Esophagus squamous epithelium (tissue), 5 donors: ENCODE measurements around the gene NTPCR. TPM values are rescaled to one million over a fixed set of nuclear protein-coding genes. Genes with fewer than 3 reads are reported as not detected.

Experiments
- DNase-seq: peaks from one replicate; lab custom pipeline; 2025; lab: John Stamatoyannopoulos, UW
- H3K27ac ChIP-seq, 4 donors: fragments of 200-600 bp; sonication (generic); one replicate each; pipeline ENCODE4 v1.5.1; 2016 to 2019; ENCODE audit warnings: mild to moderate bottlenecking in 1 of 4
- H3K27me3 ChIP-seq, 4 donors: fragments of 200-600 bp; sonication (generic); 1 replicate in 3 of 4; 2 replicates in 1 of 4; pipeline versions ENCODE4 v1.5.1 to v1.6.0; 2017 to 2021; ENCODE audit warnings: antibody characterized with exemption in 1 of 4
- H3K36me3 ChIP-seq, 3 donors: fragments of 200-600 bp; sonication (generic); one replicate each; pipeline ENCODE4 v1.5.1; 2016 to 2019
- H3K4me1 ChIP-seq, 3 donors: fragments of 200-600 bp; sonication (generic); one replicate each; pipeline ENCODE4 v1.5.1; 2017 to 2019
- H3K4me3 ChIP-seq, 4 donors: fragments of 200-600 bp; sonication (generic); 1 replicate in 3 of 4; 2 replicates in 1 of 4; pipeline ENCODE4 v1.5.1; 2016 to 2019; ENCODE audit warnings: mild to moderate bottlenecking in 2 of 4, moderate library complexity in 1 of 4
- H3K9me3 ChIP-seq, 3 donors: fragments of 200-600 bp; sonication (generic); one replicate each; pipeline ENCODE4 v1.5.1; 2016 to 2019
- CTCF ChIP-seq, 6 experiments: fragments of 450-650 bp in 4 of 6; fragments of 200-600 bp in 2 of 6; sonication (generic) in 2 of 6; IDR thresholded peaks; one replicate each; pipeline ENCODE4 v1.5.1; 2016 to 2019; ENCODE audit warnings: antibody characterized with exemption in 6 of 6, mild to moderate bottlenecking in 4 of 6, moderate library complexity in 4 of 6
- POLR2A ChIP-seq, 4 donors: fragments of 450-650 bp; IDR thresholded peaks; one replicate each; pipeline ENCODE4 v1.6.1; 2017; ENCODE audit warnings: antibody characterized with exemption in 4 of 4, mild to moderate bottlenecking in 4 of 4, moderate library complexity in 3 of 4
- WGBS, 2 donors: methylation state at CpG; one replicate each; pipeline ENCODE4 v1.1.5; 2018; 5-methylcytosine and 5-hydroxymethylcytosine counted together
- intact Hi-C: fragments of 100-400 bp; cut with DNase I; formaldehyde crosslinking; loops from one replicate; pipeline ENCODE4 v1.15.0; 2022
- total RNA-seq, 4 donors: library from RNA; depleted of rRNA; stranded (reverse); fragments of >200 nt; gene quantifications; one replicate each; pipeline ENCODE4 v1.1.0, GENCODE V29; 2016
- donor health status: DM: yes; HTN: yes; CAD: no.

NTPCR gene
- total RNA-seq, 4 donors from 2014 or later = 19.9 to 35.8 (median 23.4) TPM

- H3K36me3 ChIP-seq = no peaks in the 10 kb centered on the region
- no peak for TF ChIP-seq POLR2A (IDR thresholded peaks at IDR 0.05)
- no peak for TF ChIP-seq CTCF (IDR thresholded peaks at IDR 0.05)
- no peak overlapping the region for H3K4me3 ChIP-seq
- intact Hi-C loops = no loop called here
- H3K9me3 ChIP-seq = no peaks in the 10 kb centered on the region
- H3K27ac ChIP-seq = no peak overlapping the region
- H3K27me3 ChIP-seq = peaks cover 0 to 16% (median 0%) of the 10 kb centered on the region in 4 donors
- WGBS, 2 donors = 27 to 37% methylated on average over 8 of the region's 8 CpGs
- DNase-seq = no peak
- no peaks in the 10 kb centered on the region for H3K4me1 ChIP-seq
Measured at GRCh38 chr1:232937741-232938375, 12.6 kb upstream of the NTPCR start.

GRCh38 chr1:232938926-232939325 is 11.5 kb upstream of the NTPCR start:
- H3K9me3 ChIP-seq = no peaks in the 10 kb centered on the region
- H3K36me3 ChIP-seq = no peaks in the 10 kb centered on the region
- intact Hi-C loops = no loop called here
- TF ChIP-seq CTCF (IDR thresholded peaks at IDR 0.05) (no peak), POLR2A (IDR thresholded peaks at IDR 0.05) (no peak)
- no peak overlapping the region for H3K4me3 ChIP-seq
- no peak for DNase-seq
- no peak overlapping the region for H3K27ac ChIP-seq
- no peaks in the 10 kb centered on the region for H3K4me1 ChIP-seq
- WGBS, 2 donors = 94 to 100% methylated on average over 2 of the region's 11 CpGs
- H3K27me3 ChIP-seq = peaks cover 0 to 16% (median 0%) of the 10 kb centered on the region in 4 donors

- Histone ChIP-seq H3K27me3 (peaks cover 0 to 16% (median 0%) of the 10 kb centered on the region in 4 donors), H3K27ac (no peak overlapping the region), H3K9me3 (no peaks in the 10 kb centered on the region), H3K4me1 (no peaks in the 10 kb centered on the region), H3K36me3 (no peaks in the 10 kb centered on the region), H3K4me3 (no peak overlapping the region)
- TF ChIP-seq CTCF (IDR thresholded peaks at IDR 0.05) (no peak), POLR2A (IDR thresholded peaks at IDR 0.05) (no peak)
- DNase-seq = no peak
- 84% methylated on average over 2 of the region's 2 CpGs; no CpG with 5 or more reads in 1 of the 2 donors for WGBS, 2 donors
- intact Hi-C loops = no loop called here
Measured at GRCh38 chr1:232939748-232940147, 10.7 kb upstream of the NTPCR start.

- Histone ChIP-seq H3K4me3 (no peak overlapping the region), H3K36me3 (no peaks in the 10 kb centered on the region), H3K27ac (no peak overlapping the region), H3K9me3 (no peaks in the 10 kb centered on the region), H3K4me1 (no peaks in the 10 kb centered on the region), H3K27me3 (peaks cover 0 to 16% (median 0%) of the 10 kb centered on the region in 4 donors)
- 60 to 80% methylated on average over 1 of the region's 1 CpG for WGBS, 2 donors
- DNase-seq = no peak
- intact Hi-C loops = no loop called here
- TF ChIP-seq POLR2A (IDR thresholded peaks at IDR 0.05) (no peak), CTCF (IDR thresholded peaks at IDR 0.05) (no peak)
Measured at GRCh38 chr1:232940262-232940661, 10.1 kb upstream of the NTPCR start.

- WGBS, 2 donors = 75 to 85% methylated on average over 8 of the region's 8 CpGs
- Histone ChIP-seq H3K27me3 (peaks cover 0 to 12% (median 0%) of the 10 kb centered on the region in 4 donors), H3K27ac (no peak overlapping the region), H3K36me3 (no peaks in the 10 kb centered on the region), H3K9me3 (no peaks in the 10 kb centered on the region), H3K4me1 (no peaks in the 10 kb centered on the region), H3K4me3 (no peak overlapping the region)
- intact Hi-C loops = no loop called here
- no peak for TF ChIP-seq POLR2A (IDR thresholded peaks at IDR 0.05)
- TF ChIP-seq CTCF (IDR thresholded peaks at IDR 0.05) = no peak
- no peak for DNase-seq
Measured at GRCh38 chr1:232942413-232943294, 7.8 kb upstream of the NTPCR start.
